HCT116 (cell line): ENCODE data around the gene NCKAP5L. TPM values are rescaled to one million over a fixed set of nuclear protein-coding genes. Genes with fewer than 3 reads are reported as not detected.

Source experiments
- ATAC-seq: fragments of 200-7000 bp; cut with Tn5 transposase; 2 replicates; pipeline ENCODE4 v1.9.1; 2020; ENCODE audit warnings: mild to moderate bottlenecking, moderate library complexity
- BruUV-seq: library from RNA; stranded (reverse); fragments of 400-500 nt; replicated peaks from 2 replicates; lab custom pipeline; 2021; lab: Mats Ljungman, UMichigan
- CTCF ChIA-PET: fragments of 300-600 bp; sonication (Branson Sonifier 250); formaldehyde crosslinking; loops from one replicate; lab custom pipeline; 2021; ENCODE audit warnings: antibody characterized with exemption; lab: Charles Lee
- POLR2A ChIA-PET: fragments of 300-600, 350-600 bp; sonication (Branson Sonifier 250); formaldehyde crosslinking; loops from one replicate; lab custom pipeline; 2021; ENCODE audit warnings: antibody characterized with exemption; lab: Charles Lee
- RAD21 ChIA-PET, 2 experiments: fragments of 300-600 bp; sonication (Branson Sonifier 250); formaldehyde crosslinking; loops; one replicate each; lab custom pipeline; 2023; ENCODE audit warnings: low total read pairs in 2 of 2; ENCODE audit not compliant: uncharacterized antibody in 2 of 2, unreplicated experiment in 2 of 2, low non-redundant PET in 1 of 2; lab: Charles Lee
- DNase-seq: peaks from one replicate; pipeline ENCODE4 v3.0.0-alpha.2; 2010; ENCODE audit warnings: low read depth, low spot score
- H2AFZ ChIP-seq: fragments of 200-600 bp; shearing (Covaris generic), sonication (generic); 2 replicates; pipeline ENCODE4 v1.6.1; 2017; ENCODE audit warnings: low read depth, mixed run types, mixed read lengths, antibody characterized with exemption, low read length; ENCODE audit not compliant: poor library complexity, severe bottlenecking
- H3K27ac ChIP-seq: 2 replicates; pipeline ENCODE4 v1.5.1; 2012; ENCODE audit warnings: low read depth, low read length
- H3K27me3 ChIP-seq: fragments of 200-600 bp; sonication (generic); 2 replicates; pipeline ENCODE4 v1.6.1; 2016; ENCODE audit warnings: mixed run types, low read length, mixed read lengths; ENCODE audit not compliant: insufficient read depth
- H3K36me3 ChIP-seq, 2 experiments: fragments of 200-500 bp in 1 of 2; fragments of 200-600 bp in 1 of 2; sonication (Bioruptor generic) in 1 of 2; sonication (generic) in 1 of 2; 2 replicates each; pipeline versions ENCODE4 v1.5.1 to v1.6.1; 2014 to 2016; ENCODE audit warnings: low read length in 2 of 2, inconsistent platforms in 1 of 2, mixed read lengths in 1 of 2, mixed run types in 1 of 2; ENCODE audit not compliant: insufficient read depth in 2 of 2, control insufficient read depth in 1 of 2
- H3K4me1 ChIP-seq, 2 experiments: fragments of 200-600 bp in 1 of 2; sonication (generic) in 1 of 2; 2 replicates each; pipeline versions ENCODE4 v1.5.1 to v1.6.1; 2012 to 2017; ENCODE audit warnings: low read length in 2 of 2, inconsistent platforms in 1 of 2, mild to moderate bottlenecking in 1 of 2, mixed read lengths in 1 of 2, mixed run types in 1 of 2, moderate library complexity in 1 of 2; ENCODE audit not compliant: insufficient read depth in 2 of 2, control insufficient read depth in 1 of 2
- H3K4me2 ChIP-seq: fragments of 200-600 bp; sonication (generic); 2 replicates; pipeline ENCODE4 v1.6.1; 2017; ENCODE audit warnings: mixed run types, low read length, mixed read lengths
- H3K4me3 ChIP-seq, 2 experiments: fragments of 200-600 bp in 1 of 2; sonication (generic) in 1 of 2; replicated peaks in 1 of 2; 2 replicates each; pipeline ENCODE4 v1.5.1; 2011 to 2016; ENCODE audit warnings: low read length in 2 of 2, control low read depth in 1 of 2, low read depth in 1 of 2, mild to moderate bottlenecking in 1 of 2, mixed read lengths in 1 of 2, mixed run types in 1 of 2
- H3K79me2 ChIP-seq: fragments of 200-600 bp; sonication (generic); 2 replicates; pipeline ENCODE4 v1.6.1; 2017; ENCODE audit warnings: mild to moderate bottlenecking, mixed run types, low read length, moderate library complexity, mixed read lengths; ENCODE audit not compliant: insufficient read depth
- H3K9ac ChIP-seq: fragments of 200-600 bp; sonication (generic); 2 replicates; pipeline ENCODE4 v1.6.1; 2016; ENCODE audit warnings: low read length, mixed read lengths
- H3K9me2 ChIP-seq: fragments of 200-600 bp; sonication (generic), shearing (Covaris generic); 2 replicates; pipeline ENCODE4 v1.6.1; 2017; ENCODE audit warnings: mixed run types, mild to moderate bottlenecking, moderate library complexity; ENCODE audit not compliant: insufficient read depth
- H3K9me3 ChIP-seq, 2 experiments: fragments of 200-500 bp in 1 of 2; fragments of 200-600 bp in 1 of 2; sonication (Bioruptor generic) in 1 of 2; sonication (generic) in 1 of 2; 2 replicates each; pipeline ENCODE4 v1.6.1; 2014 to 2017; ENCODE audit warnings: low read length in 2 of 2, mixed read lengths in 2 of 2, inconsistent platforms in 1 of 2, low read depth in 1 of 2, mild to moderate bottlenecking in 1 of 2, mixed run types in 1 of 2, moderate library complexity in 1 of 2; ENCODE audit not compliant: control insufficient read depth in 1 of 2, insufficient read depth in 1 of 2
- H4K20me1 ChIP-seq: fragments of 200-600 bp; sonication (generic), shearing (Covaris generic); 2 replicates; pipeline ENCODE4 v1.6.1; 2017; ENCODE audit warnings: mixed run types, mild to moderate bottlenecking, moderate library complexity; ENCODE audit not compliant: insufficient read depth
- ATF3 ChIP-seq: IDR thresholded peaks from 2 replicates; pipeline ENCODE4 v1.6.1; 2012
- CBX3 ChIP-seq: IDR thresholded peaks from 2 replicates; pipeline ENCODE4 v1.6.1; 2012; ENCODE audit warnings: low read depth
- CEBPB ChIP-seq: IDR thresholded peaks from 2 replicates; pipeline ENCODE4 v1.6.1; 2012; ENCODE audit warnings: low read depth
- CTCF ChIP-seq, 3 experiments: fragments of 200-600 bp in 1 of 3; sonication (generic) in 1 of 3; IDR thresholded peaks in 2 of 3; conservative IDR thresholded peaks in 1 of 3; 2 replicates each; pipeline ENCODE4 v1.5.1; 2012 to 2017; ENCODE audit warnings: low read depth in 2 of 3, low read length in 2 of 3, antibody characterized with exemption in 1 of 3, borderline replicate concordance in 1 of 3, control low read depth in 1 of 3, mild to moderate bottlenecking in 1 of 3, mixed read lengths in 1 of 3, mixed run types in 1 of 3, moderate library complexity in 1 of 3; ENCODE audit not compliant: insufficient read depth in 1 of 3
- EGR1 ChIP-seq: IDR thresholded peaks from 2 replicates; pipeline ENCODE4 v1.6.1; 2012; ENCODE audit warnings: low read depth
- ELF1 ChIP-seq: IDR thresholded peaks from 2 replicates; pipeline ENCODE4 v1.6.1; 2012; ENCODE audit warnings: low read depth, borderline replicate concordance
- FOSL1 ChIP-seq: IDR thresholded peaks from 2 replicates; pipeline ENCODE4 v1.6.1; 2012; ENCODE audit warnings: low read depth
- POLR2AphosphoS5 ChIP-seq: IDR thresholded peaks from 2 replicates; pipeline ENCODE4 v1.6.1; 2011; ENCODE audit warnings: mild to moderate bottlenecking, low read depth, low read length, moderate library complexity
- RAD21 ChIP-seq: IDR thresholded peaks from 2 replicates; pipeline ENCODE4 v1.6.1; 2012; ENCODE audit warnings: low read depth, mild to moderate bottlenecking
- REST ChIP-seq: IDR thresholded peaks from 2 replicates; pipeline ENCODE4 v1.6.1; 2012; ENCODE audit warnings: low read depth
- SRF ChIP-seq: IDR thresholded peaks from 2 replicates; pipeline ENCODE4 v1.6.1; 2012; ENCODE audit warnings: low read depth
- TCF7L2 ChIP-seq: IDR thresholded peaks from 2 replicates; pipeline ENCODE4 v1.7.0; 2011; ENCODE audit warnings: borderline replicate concordance, inconsistent platforms; ENCODE audit not compliant: insufficient read depth, insufficient read length; ENCODE audit errors: extremely low read depth
- YY1 ChIP-seq: IDR thresholded peaks from 2 replicates; pipeline ENCODE4 v1.6.1; 2011; ENCODE audit warnings: low read length, low read depth, moderate library complexity, mild to moderate bottlenecking; ENCODE audit not compliant: insufficient replicate concordance; ENCODE audit errors: extremely low read depth
- ZBTB33 ChIP-seq: IDR thresholded peaks from 2 replicates; pipeline ENCODE4 v1.6.1; 2011; ENCODE audit warnings: mild to moderate bottlenecking, low read length, moderate library complexity; ENCODE audit not compliant: insufficient replicate concordance; ENCODE audit errors: extremely low read depth
- intact Hi-C: fragments of 100-400 bp; cut with micrococcal nuclease; formaldehyde crosslinking; loops from 2 replicates; pipeline ENCODE4 v1.10.0; 2022
- total RNA-seq: library from RNA; stranded (reverse); gene quantifications from one replicate; pipeline ENCODE4 v1.2.1, GENCODE V29; 2021; ENCODE audit not compliant: unreplicated experiment

The NCKAP5L gene
- total RNA-seq, 1 experiment from 2014 or later = 12.1 TPM

GRCh38 chr12:49764126-49764525 lies 64.1 kb downstream of the NCKAP5L start:
- Histone ChIP-seq H3K9ac (no peak overlapping the region), H3K9me3 (no peaks in the 10 kb centered on the region), H3K27ac (no peak overlapping the region), H3K79me2 (no peaks in the 10 kb centered on the region), H3K4me3 (no peak overlapping the region), H3K27me3 (no peaks in the 10 kb centered on the region), H4K20me1 (peaks cover 3% of the 10 kb centered on the region; the same call in 1 of the 2 replicates), H3K36me3 (peaks cover 35 to 46% of the 10 kb centered on the region in 2 experiments), H2AFZ (no peak overlapping the region)
- intact Hi-C loops = no loop called here
- no TSS peak for BruUV-seq
- ATAC-seq = no peak
- no peak for DNase-seq
- POLR2A ChIA-PET = interaction anchor here (0.8 kb wide), 1 partner anchor 23 kb away, joined by 3 read pairs; the partner anchor contains the start of gene TMBIM6
- RAD21 ChIA-PET = no interaction called here
- CTCF ChIA-PET = interaction anchor here (1.2 kb wide), 1 partner anchor 23 kb away, joined by 4 read pairs; the partner anchor contains the start of gene TMBIM6
- TF ChIP-seq ATF3 (no peak), POLR2AphosphoS5 (no peak; the same call in 1 of the 2 replicates), ZBTB33 (no peak), CTCF (IDR thresholded peaks at IDR 0.05 in 2 of 3, conservative IDR thresholded peaks at IDR 0.05 in 1 of 3; ENCODE audit: borderline replicate concordance in 1 of 3, insufficient read depth in 1 of 3, low read depth in 2 of 3, low read length in 2 of 3) (no peak), SRF (no peak), CEBPB (no peak), RAD21 (no peak), TCF7L2 (no peak), REST (no peak), CBX3 (no peak), ELF1 (no peak), FOSL1 (no peak), YY1 (no peak), EGR1 (no peak)
- TF ChIP-seq, all 23 proteins: peak for 0
- no peak overlapping the region for H3K4me2 ChIP-seq
- H3K4me1 ChIP-seq = no peaks in the 10 kb centered on the region
- H3K9me2 ChIP-seq = no peaks in the 10 kb centered on the region
